ENCODE measurements around the gene VAMP8. TPM values are rescaled to one million over a fixed set of nuclear protein-coding genes. Genes with fewer than 3 reads are reported as not detected.

The VAMP8 gene
- total and polyA plus RNA-seq, 5 donors from 2014 or later, result 105 to 484 (median 394) TPM

- H3K27me3 Mint-ChIP-seq, result peaks cover 2% of the 10 kb centered on the region
- H3K27ac ChIP-seq (ENCODE audit: insufficient read depth, low read length, poor library complexity, severe bottlenecking), result no peak overlapping the region
- peak overlapping the region; percentile 95 to 98 (median 96) for H3K4me3 Mint-ChIP-seq
- H3K27ac Mint-ChIP-seq, result peak overlapping the region; percentile 14 to 92 (median 90)
- H3K4me1 ChIP-seq (ENCODE audit: control insufficient read depth, insufficient read depth, low read length, poor library complexity, severe bottlenecking), result peaks cover 25% of the 10 kb centered on the region
- H3K36me3 ChIP-seq (ENCODE audit: control insufficient read depth, insufficient read depth, low read length), result peaks cover 6% of the 10 kb centered on the region
- no peaks in the 10 kb centered on the region for H3K9me3 Mint-ChIP-seq
- no peaks in the 10 kb centered on the region for H3K9me3 ChIP-seq (ENCODE audit: control insufficient read depth in 2 of 2, low read length in 2 of 2)
- no peaks in the 10 kb centered on the region for H3K27me3 ChIP-seq (ENCODE audit: control insufficient read depth, insufficient read depth, low read length)
- ATAC-seq (ENCODE audit: low read depth in 2 of 2) (no peak), DNase-seq (no peak)
- H3K36me3 Mint-ChIP-seq, result peaks cover 11% of the 10 kb centered on the region
- peak overlapping the region; percentile 86 for H3K4me3 ChIP-seq (ENCODE audit: low read depth, low read length)
- peaks cover 0 to 43% (median 30%) of the 10 kb centered on the region in 4 donors for H3K4me1 Mint-ChIP-seq
Measured at GRCh38 chr2:85577063-85577385, 362 bp upstream of the VAMP8 start.

GRCh38 chr2:85578243-85579180, 1.1 kb downstream of the VAMP8 start:
- Histone ChIP-seq H3K36me3 (ENCODE audit: control insufficient read depth, insufficient read depth, low read length) (peaks cover 13% of the 10 kb centered on the region), H3K27me3 (ENCODE audit: control insufficient read depth, insufficient read depth, low read length) (no peaks in the 10 kb centered on the region), H3K4me1 (ENCODE audit: control insufficient read depth, insufficient read depth, low read length, poor library complexity, severe bottlenecking) (peaks cover 30% of the 10 kb centered on the region), H3K27ac (ENCODE audit: insufficient read depth, low read length, poor library complexity, severe bottlenecking) (peak overlapping the region; percentile 70), H3K4me3 (ENCODE audit: low read depth, low read length) (peak overlapping the region; percentile 86), H3K9me3 (ENCODE audit: control insufficient read depth in 2 of 2, low read length in 2 of 2) (no peaks in the 10 kb centered on the region)
- ATAC-seq (ENCODE audit: low read depth in 2 of 2), result peak; percentile 42 to 61
- Mint-ChIP-seq H3K36me3 (peaks cover 18% of the 10 kb centered on the region), H3K4me3 (peak overlapping the region; percentile 95 to 98 (median 96)), H3K4me1 (peaks cover 2 to 55% (median 34%) of the 10 kb centered on the region in 4 donors), H3K27ac (peak overlapping the region; percentile 90 to 99 (median 92)), H3K9me3 (no peaks in the 10 kb centered on the region), H3K27me3 (no peaks in the 10 kb centered on the region)
- peak in 1 of 3 donors; percentile 61 for DNase-seq

GRCh38 chr2:85579266-85579935, 2.0 kb downstream of the VAMP8 start:
- H3K27me3 ChIP-seq (ENCODE audit: control insufficient read depth, insufficient read depth, low read length), result no peaks in the 10 kb centered on the region
- Mint-ChIP-seq H3K9me3 (no peaks in the 10 kb centered on the region), H3K36me3 (peaks cover 20% of the 10 kb centered on the region), H3K4me1 (peaks cover 6 to 62% (median 36%) of the 10 kb centered on the region in 4 donors), H3K27ac (peak overlapping the region; percentile 90 to 99 (median 92)), H3K27me3 (no peaks in the 10 kb centered on the region), H3K4me3 (peak overlapping the region; percentile 95 to 98 (median 96))
- peaks cover 35% of the 10 kb centered on the region for H3K4me1 ChIP-seq (ENCODE audit: control insufficient read depth, insufficient read depth, low read length, poor library complexity, severe bottlenecking)
- H3K36me3 ChIP-seq (ENCODE audit: control insufficient read depth, insufficient read depth, low read length), result peaks cover 13% of the 10 kb centered on the region
- DNase-seq (no peak), ATAC-seq (ENCODE audit: low read depth in 2 of 2) (no peak)
- peak overlapping the region; percentile 86 for H3K4me3 ChIP-seq (ENCODE audit: low read depth, low read length)
- H3K9me3 ChIP-seq (ENCODE audit: control insufficient read depth in 2 of 2, low read length in 2 of 2), result no peaks in the 10 kb centered on the region
- H3K27ac ChIP-seq (ENCODE audit: insufficient read depth, low read length, poor library complexity, severe bottlenecking), result peak overlapping the region; percentile 70

GRCh38 chr2:85580206-85580605, 2.8 kb downstream of the VAMP8 start:
- Histone ChIP-seq H3K27me3 (ENCODE audit: control insufficient read depth, insufficient read depth, low read length) (no peaks in the 10 kb centered on the region), H3K4me1 (ENCODE audit: control insufficient read depth, insufficient read depth, low read length, poor library complexity, severe bottlenecking) (peaks cover 43% of the 10 kb centered on the region), H3K36me3 (ENCODE audit: control insufficient read depth, insufficient read depth, low read length) (peaks cover 13% of the 10 kb centered on the region), H3K27ac (ENCODE audit: insufficient read depth, low read length, poor library complexity, severe bottlenecking) (no peak overlapping the region), H3K4me3 (ENCODE audit: low read depth, low read length) (no peak overlapping the region), H3K9me3 (ENCODE audit: control insufficient read depth in 2 of 2, low read length in 2 of 2) (no peaks in the 10 kb centered on the region)
- H3K4me3 Mint-ChIP-seq, result peak overlapping the region; percentile 44 to 95 (median 48)
- peaks cover 6 to 69% (median 42%) of the 10 kb centered on the region in 4 donors for H3K4me1 Mint-ChIP-seq
- no peak for DNase-seq
- H3K27me3 Mint-ChIP-seq, result no peaks in the 10 kb centered on the region
- no peak for ATAC-seq (ENCODE audit: low read depth in 2 of 2)
- peak overlapping the region in 2 of 3 donors; percentile 72 to 78 for H3K27ac Mint-ChIP-seq
- peaks cover 0 to under 1% (median 0%) of the 10 kb centered on the region in 7 donors for H3K9me3 Mint-ChIP-seq
- peaks cover 20% of the 10 kb centered on the region for H3K36me3 Mint-ChIP-seq

GRCh38 chr2:85582492-85582891, 5.1 kb downstream of the VAMP8 start:
- peaks cover 20% of the 10 kb centered on the region for H3K36me3 Mint-ChIP-seq
- peaks cover 0 to 1% (median 0%) of the 10 kb centered on the region in 7 donors for H3K9me3 Mint-ChIP-seq
- peaks cover 13% of the 10 kb centered on the region for H3K36me3 ChIP-seq (ENCODE audit: control insufficient read depth, insufficient read depth, low read length)
- H3K27ac ChIP-seq (ENCODE audit: insufficient read depth, low read length, poor library complexity, severe bottlenecking), result peak overlapping the region; percentile 16
- no peaks in the 10 kb centered on the region for H3K27me3 Mint-ChIP-seq
- peaks cover 48% of the 10 kb centered on the region for H3K4me1 ChIP-seq (ENCODE audit: control insufficient read depth, insufficient read depth, low read length, poor library complexity, severe bottlenecking)
- H3K9me3 ChIP-seq (ENCODE audit: control insufficient read depth in 2 of 2, low read length in 2 of 2), result no peaks in the 10 kb centered on the region
- DNase-seq, result no peak
- peak overlapping the region in 1 of 3 donors; percentile 63 for H3K27ac Mint-ChIP-seq
- no peaks in the 10 kb centered on the region for H3K27me3 ChIP-seq (ENCODE audit: control insufficient read depth, insufficient read depth, low read length)
- no peak for ATAC-seq (ENCODE audit: low read depth in 2 of 2)
- no peak overlapping the region for H3K4me3 ChIP-seq (ENCODE audit: low read depth, low read length)
- peaks cover 6 to 79% (median 47%) of the 10 kb centered on the region in 4 donors for H3K4me1 Mint-ChIP-seq
- peak overlapping the region in 3 of 4 donors; percentile 30 to 79 (median 38) for H3K4me3 Mint-ChIP-seq

- peaks cover 18% of the 10 kb centered on the region for H3K36me3 Mint-ChIP-seq
- peak overlapping the region; percentile 76 for H3K27ac ChIP-seq (ENCODE audit: insufficient read depth, low read length, poor library complexity, severe bottlenecking)
- ATAC-seq (ENCODE audit: low read depth in 2 of 2) (peak; percentile 70 to 71), DNase-seq (peak in 2 of 3 donors; percentile 33 to 62)
- H3K27ac Mint-ChIP-seq, result peak overlapping the region; percentile 94 to 96 (median 94)
- H3K4me1 ChIP-seq (ENCODE audit: control insufficient read depth, insufficient read depth, low read length, poor library complexity, severe bottlenecking), result peaks cover 39% of the 10 kb centered on the region
- H3K9me3 Mint-ChIP-seq, result peaks cover 0 to 1% (median 0%) of the 10 kb centered on the region in 7 donors
- H3K4me3 Mint-ChIP-seq, result peak overlapping the region; percentile 83 to 94 (median 88)
- H3K36me3 ChIP-seq (ENCODE audit: control insufficient read depth, insufficient read depth, low read length), result peaks cover 13% of the 10 kb centered on the region
- H3K4me1 Mint-ChIP-seq, result peaks cover 6 to 79% (median 46%) of the 10 kb centered on the region in 4 donors
- peak overlapping the region; percentile 81 for H3K4me3 ChIP-seq (ENCODE audit: low read depth, low read length)
- no peaks in the 10 kb centered on the region for H3K9me3 ChIP-seq (ENCODE audit: control insufficient read depth in 2 of 2, low read length in 2 of 2)
- H3K27me3 Mint-ChIP-seq, result no peaks in the 10 kb centered on the region
- no peaks in the 10 kb centered on the region for H3K27me3 ChIP-seq (ENCODE audit: control insufficient read depth, insufficient read depth, low read length)
Measured at GRCh38 chr2:85583667-85584353, 6.4 kb downstream of the VAMP8 start.

DNA sequence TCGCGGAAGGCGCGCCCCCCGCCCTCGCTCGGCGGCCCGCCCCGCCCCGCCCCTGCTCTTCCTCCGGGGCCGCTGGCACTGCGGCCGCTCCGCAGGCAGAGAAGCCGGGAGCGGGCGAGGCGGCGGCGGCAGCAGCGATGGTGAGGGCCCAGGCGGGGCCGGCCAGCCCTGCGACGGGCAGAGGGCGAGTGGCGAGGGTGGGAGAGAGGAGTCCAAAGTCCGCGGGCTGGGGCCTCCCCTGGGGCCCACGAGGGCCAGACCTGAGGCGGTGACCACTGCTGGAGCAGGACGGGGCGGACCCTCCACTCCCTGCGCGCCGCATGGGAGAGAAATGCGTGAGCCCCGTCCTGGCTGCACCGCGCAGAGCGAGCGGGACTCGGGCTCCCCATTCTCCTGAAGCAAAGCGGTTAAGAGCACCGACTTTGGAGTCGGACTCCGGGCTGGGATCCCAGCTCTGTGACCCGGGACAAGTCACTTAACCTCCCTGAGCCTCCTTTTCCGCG, 7.0 kb downstream of the VAMP8 start, which contains the start of gene VAMP5:
Gene VAMP5, plus strand, starts transcription at position 78 of the 503 bp plus-strand sequence. Its CDS starts 60 bp downstream, at position 138.
- DNase-seq (peak; percentile 34 to 50 (median 47)), ATAC-seq (ENCODE audit: low read depth in 2 of 2) (peak; percentile 45 to 58)
- H3K27me3 ChIP-seq (ENCODE audit: control insufficient read depth, insufficient read depth, low read length), result no peaks in the 10 kb centered on the region
- Mint-ChIP-seq H3K27ac (peak within 1 kb of the TSS; percentile 94 to 96 (median 95)), H3K9me3 (peaks cover 0 to 1% (median 0%) of the 10 kb centered on the region in 7 donors), H3K4me3 (peak within 1 kb of the TSS; percentile 87 to 97 (median 92)), H3K36me3 (peaks cover 16% of the 10 kb centered on the region), H3K4me1 (peaks cover 6 to 74% (median 44%) of the 10 kb centered on the region in 4 donors), H3K27me3 (no peaks in the 10 kb centered on the region)
- H3K27ac ChIP-seq (ENCODE audit: insufficient read depth, low read length, poor library complexity, severe bottlenecking), result peak within 1 kb of the TSS; percentile 76
- peaks cover 13% of the 10 kb centered on the region for H3K36me3 ChIP-seq (ENCODE audit: control insufficient read depth, insufficient read depth, low read length)
- peaks cover 34% of the 10 kb centered on the region for H3K4me1 ChIP-seq (ENCODE audit: control insufficient read depth, insufficient read depth, low read length, poor library complexity, severe bottlenecking)
- H3K9me3 ChIP-seq (ENCODE audit: control insufficient read depth in 2 of 2, low read length in 2 of 2), result no peaks in the 10 kb centered on the region
- H3K4me3 ChIP-seq (ENCODE audit: low read depth, low read length), result peak within 1 kb of the TSS; percentile 81
